OCI-LY3 (cell line): Measurements from ENCODE around the gene PPP2R2C.

ENCODE experiments used
- CTCF ChIP-seq: fragments of 200-600, 300-600 bp; sonication (generic); IDR thresholded peaks from 2 replicates; pipeline ENCODE4 v1.5.1; 2014; ENCODE audit warnings: antibody characterized with exemption, low read length, low read depth
- EZH2phosphoT487 ChIP-seq: fragments of 200-600 bp; shearing (Covaris generic); IDR thresholded peaks from 2 replicates; pipeline ENCODE4 v1.6.1; 2018; ENCODE audit warnings: antibody characterized with exemption, mixed run types, low read depth

- no peak for TF ChIP-seq EZH2phosphoT487
- TF ChIP-seq CTCF: no peak
Measured at GRCh38 chr4:6293661-6294060, 178.8 kb downstream of the PPP2R2C start.
